B cell (primary cell): ENCODE data around the gene GPR15. TPM values are rescaled to one million over a fixed set of nuclear protein-coding genes. Genes with fewer than 3 reads are reported as not detected.

Experiments used
- ATAC-seq: fragments of 200-7000 bp; cut with Tn5 transposase; one replicate; pipeline ENCODE4 v1.10.0; 2021; ENCODE audit warnings: low read depth, mild to moderate bottlenecking, moderate number of reproducible peaks, moderate library complexity
- CTCF ChIA-PET: fragments of 350-600 bp; sonication (Branson Sonifier 250); formaldehyde crosslinking; loops from one replicate; lab custom pipeline; 2021; ENCODE audit warnings: antibody characterized with exemption, inconsistent platforms; lab: Charles Lee
- POLR2A ChIA-PET: fragments of 350-600 bp; sonication (Branson Sonifier 250); formaldehyde crosslinking; loops from one replicate; lab custom pipeline; 2021; ENCODE audit warnings: antibody characterized with exemption; lab: Charles Lee
- DNase-seq: peaks from one replicate; pipeline ENCODE4 v3.0.0; 2013
- H2AFZ ChIP-seq: 2 replicates; pipeline ENCODE4 v1.6.1; 2012; ENCODE audit warnings: mild to moderate bottlenecking, low read depth, low read length; ENCODE audit not compliant: insufficient read depth, poor library complexity, severe bottlenecking
- H3K27ac ChIP-seq, 2 donors: 1 replicate in 1 of 2; 2 replicates in 1 of 2; pipeline ENCODE4 v1.5.1; 2012 to 2013; ENCODE audit warnings: low read length in 2 of 2, mild to moderate bottlenecking in 2 of 2, moderate library complexity in 1 of 2
- H3K27me3 ChIP-seq, 4 experiments: fragments of 200-600 bp in 1 of 4; sonication (generic) in 1 of 4; replicated peaks in 1 of 4; 1 replicate in 2 of 4; 2 replicates in 2 of 4; pipeline versions ENCODE4 v1.6.1 to v1.7.0; 2013 to 2016; ENCODE audit warnings: low read length in 3 of 4, mild to moderate bottlenecking in 2 of 4, mixed read lengths in 1 of 4, moderate library complexity in 1 of 4; ENCODE audit not compliant: insufficient read depth in 4 of 4, control insufficient read depth in 3 of 4; ENCODE audit errors: control extremely low read depth in 1 of 4
- H3K36me3 ChIP-seq, 2 experiments: replicated peaks in 1 of 2; 1 replicate in 1 of 2; 2 replicates in 1 of 2; pipeline versions ENCODE4 v1.6.1 to v1.7.1; 2013; ENCODE audit warnings: low read length in 1 of 2; ENCODE audit not compliant: insufficient read depth in 2 of 2, control insufficient read depth in 1 of 2; ENCODE audit errors: control extremely low read depth in 1 of 2, extremely low read depth in 1 of 2
- H3K4me1 ChIP-seq, 2 donors: fragments of 200-600 bp in 1 of 2; sonication (generic) in 1 of 2; 1 replicate in 1 of 2; 2 replicates in 1 of 2; pipeline versions ENCODE4 v1.5.1 to v1.6.1; 2013 to 2017; ENCODE audit warnings: low read length in 2 of 2; ENCODE audit not compliant: control insufficient read depth in 2 of 2, insufficient read depth in 2 of 2
- H3K4me2 ChIP-seq: replicated peaks from 2 replicates; pipeline ENCODE3; 2012; ENCODE audit warnings: mild to moderate bottlenecking, low read depth, low read length; ENCODE audit not compliant: poor library complexity, severe bottlenecking
- H3K4me3 ChIP-seq, 5 experiments: fragments of 200-600 bp in 1 of 5; sonication (generic) in 1 of 5; 1 replicate in 3 of 5; 2 replicates in 2 of 5; pipeline versions ENCODE4 v1.5.1 to v1.7.0; 2011 to 2016; ENCODE audit warnings: low read length in 4 of 5, mild to moderate bottlenecking in 4 of 5, low read depth in 2 of 5, control low read depth in 1 of 5, moderate library complexity in 1 of 5; ENCODE audit not compliant: insufficient read depth in 1 of 5; ENCODE audit errors: control extremely low read depth in 1 of 5, extremely low read depth in 1 of 5
- H3K79me2 ChIP-seq: fragments of 200-600 bp; sonication (generic); one replicate; pipeline ENCODE4 v1.6.0; 2016; ENCODE audit warnings: low read length; ENCODE audit not compliant: control insufficient read depth, insufficient read depth
- H3K9ac ChIP-seq: fragments of 200-600 bp; sonication (generic); 2 replicates; pipeline ENCODE4 v1.6.1; 2017; ENCODE audit warnings: mild to moderate bottlenecking, low read length, moderate library complexity
- H3K9me3 ChIP-seq, 3 donors: one replicate each; pipeline versions ENCODE4 v1.6.1 to v1.7.1; 2013; ENCODE audit warnings: low read length in 2 of 3; ENCODE audit not compliant: control insufficient read depth in 2 of 3, insufficient read depth in 1 of 3; ENCODE audit errors: control extremely low read depth in 1 of 3
- H4K20me1 ChIP-seq: 2 replicates; pipeline ENCODE4 v1.6.0; 2012; ENCODE audit warnings: mild to moderate bottlenecking, low read length; ENCODE audit not compliant: insufficient read depth, control insufficient read depth, poor library complexity, severe bottlenecking
- H3K27ac Mint-ChIP-seq: one replicate; pipeline ENCODE4 v1.8.0; 2021; ENCODE audit warnings: mixed read lengths
- H3K27me3 Mint-ChIP-seq: one replicate; pipeline ENCODE4 v1.8.0; 2021; ENCODE audit warnings: mixed read lengths
- H3K4me1 Mint-ChIP-seq: one replicate; pipeline ENCODE4 v1.8.0; 2021; ENCODE audit warnings: mixed read lengths
- H3K4me3 Mint-ChIP-seq: one replicate; pipeline ENCODE4 v1.8.0; 2021; ENCODE audit warnings: mixed read lengths
- H3K9me3 Mint-ChIP-seq: one replicate; pipeline ENCODE4 v1.8.0; 2022; ENCODE audit warnings: mixed read lengths; ENCODE audit not compliant: insufficient read depth
- EZH2 ChIP-seq: IDR thresholded peaks from 2 replicates; pipeline ENCODE4 v1.6.1; 2012; ENCODE audit warnings: borderline replicate concordance, low read depth, mild to moderate bottlenecking, moderate library complexity, low read length; ENCODE audit not compliant: insufficient read depth, poor library complexity, severe bottlenecking
- WGBS: methylation state at CpG from one replicate; pipeline ENCODE4 v1.1.5; 2013; ENCODE audit warnings: missing lambda C conversion rate; ENCODE audit not compliant: insufficient coverage; 5-methylcytosine and 5-hydroxymethylcytosine counted together
- intact Hi-C: fragments of 100-400 bp; cut with micrococcal nuclease; formaldehyde crosslinking; loops from one replicate; pipeline ENCODE4 v1.10.0; 2022
- polyA plus RNA-seq: library from polyadenylated mRNA; depleted of rRNA; stranded (reverse); fragments of >200 nt; gene quantifications from 2 replicates; pipeline ENCODE4 v1.2.3, GENCODE V29; 2012
- total RNA-seq, 2 donors: library from RNA; stranded (reverse); fragments of 120-200 nt in 1 of 2; gene quantifications; 1 replicate in 1 of 2; 2 replicates in 1 of 2; pipeline versions ENCODE4 v1.2.3 to v1.2.4, GENCODE V29; 2013 to 2022
- TF ChIP-seq, protein P1 (sequence below): fragments of 200-600 bp; IDR thresholded peaks from one replicate; pipeline ENCODE4 v1.8.0; 2022; ENCODE audit warnings: antibody characterized with exemption, mild to moderate bottlenecking

The GPR15 gene
- total and polyA plus RNA-seq, 2 donors (not counting 1 experiment from before 2014, with no cell fraction given), result 6.4 to 6.5 TPM

DNA sequence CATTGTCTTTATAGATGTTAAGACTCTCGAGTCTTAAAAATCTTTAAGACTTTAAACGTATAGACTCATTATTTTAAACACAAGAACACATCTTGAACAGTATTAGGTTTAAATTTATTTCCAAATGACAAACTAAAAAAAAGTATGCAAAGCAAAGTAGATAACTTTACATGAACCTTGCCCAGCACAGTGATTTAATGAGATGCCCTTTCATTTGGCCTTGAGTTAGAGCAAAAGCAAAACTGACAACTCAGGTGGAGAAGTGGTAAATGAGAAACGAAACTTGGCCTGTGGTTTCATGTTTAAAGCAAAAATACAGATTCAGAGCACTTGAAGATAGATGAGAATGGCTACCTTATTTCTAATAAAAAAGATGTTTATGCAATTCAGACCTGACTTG is 8.6 kb downstream of the GPR15 start:
- H3K9me3 ChIP-seq, result no peaks in the 10 kb centered on the region
- peak overlapping the region in 1 of 2 donors; percentile 12 for H3K27ac ChIP-seq
- no peak overlapping the region for H3K9ac ChIP-seq
- ATAC-seq (peak; percentile 72), DNase-seq (peak; percentile 62)
- H3K36me3 ChIP-seq, result no peaks in the 10 kb centered on the region
- H3K79me2 ChIP-seq, result no peaks in the 10 kb centered on the region
- no peaks in the 10 kb centered on the region for H3K27me3 ChIP-seq
- peak overlapping the region; percentile 7 for H3K27ac Mint-ChIP-seq
- ChIA-PET CTCF (no interaction called here), POLR2A (no interaction called here)
- peaks cover 16% of the 10 kb centered on the region for H3K4me1 Mint-ChIP-seq
- peak overlapping the region; percentile 34 for H3K4me2 ChIP-seq
- H2AFZ ChIP-seq, result no peak overlapping the region
- H3K9me3 Mint-ChIP-seq, result no peaks in the 10 kb centered on the region
- TF ChIP-seq, protein P1, sequence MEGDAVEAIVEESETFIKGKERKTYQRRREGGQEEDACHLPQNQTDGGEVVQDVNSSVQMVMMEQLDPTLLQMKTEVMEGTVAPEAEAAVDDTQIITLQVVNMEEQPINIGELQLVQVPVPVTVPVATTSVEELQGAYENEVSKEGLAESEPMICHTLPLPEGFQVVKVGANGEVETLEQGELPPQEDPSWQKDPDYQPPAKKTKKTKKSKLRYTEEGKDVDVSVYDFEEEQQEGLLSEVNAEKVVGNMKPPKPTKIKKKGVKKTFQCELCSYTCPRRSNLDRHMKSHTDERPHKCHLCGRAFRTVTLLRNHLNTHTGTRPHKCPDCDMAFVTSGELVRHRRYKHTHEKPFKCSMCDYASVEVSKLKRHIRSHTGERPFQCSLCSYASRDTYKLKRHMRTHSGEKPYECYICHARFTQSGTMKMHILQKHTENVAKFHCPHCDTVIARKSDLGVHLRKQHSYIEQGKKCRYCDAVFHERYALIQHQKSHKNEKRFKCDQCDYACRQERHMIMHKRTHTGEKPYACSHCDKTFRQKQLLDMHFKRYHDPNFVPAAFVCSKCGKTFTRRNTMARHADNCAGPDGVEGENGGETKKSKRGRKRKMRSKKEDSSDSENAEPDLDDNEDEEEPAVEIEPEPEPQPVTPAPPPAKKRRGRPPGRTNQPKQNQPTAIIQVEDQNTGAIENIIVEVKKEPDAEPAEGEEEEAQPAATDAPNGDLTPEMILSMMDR, result no peak
- TF ChIP-seq EZH2, result no peak
- H3K27me3 Mint-ChIP-seq, result no peaks in the 10 kb centered on the region
- intact Hi-C loops, result loop anchor here (1.0 kb wide), 1 partner anchor 17 kb away; no protein-coding TSS in a partner anchor
- no CpG with 5 or more reads among the region's 3 CpGs for WGBS
- H3K4me1 ChIP-seq, result no peaks in the 10 kb centered on the region
- H3K4me3 ChIP-seq, result no peak overlapping the region
- peak overlapping the region; percentile 2 for H3K4me3 Mint-ChIP-seq
- H4K20me1 ChIP-seq, result no peaks in the 10 kb centered on the region

- ChIA-PET CTCF (interaction anchor here (1.2 kb wide), 1 partner anchor 16 kb away, joined by 3 read pairs; no protein-coding TSS in a partner anchor), POLR2A (no interaction called here)
- Mint-ChIP-seq H3K4me3 (no peak overlapping the region), H3K27ac (no peak overlapping the region), H3K27me3 (no peaks in the 10 kb centered on the region), H3K4me1 (peaks cover 13% of the 10 kb centered on the region), H3K9me3 (no peaks in the 10 kb centered on the region)
- intact Hi-C loops, result no loop called here
- TF ChIP-seq EZH2, result no peak
- TF ChIP-seq, protein P1, result no peak
- Histone ChIP-seq H3K27me3 (no peaks in the 10 kb centered on the region), H3K36me3 (no peaks in the 10 kb centered on the region), H3K4me1 (peaks cover 0 to 3% of the 10 kb centered on the region in 2 donors), H3K4me2 (no peak overlapping the region), H3K9me3 (no peaks in the 10 kb centered on the region), H4K20me1 (no peaks in the 10 kb centered on the region), H3K9ac (no peak overlapping the region), H3K27ac (no peak overlapping the region), H2AFZ (no peak overlapping the region), H3K4me3 (no peak overlapping the region), H3K79me2 (no peaks in the 10 kb centered on the region)
- no CpG with 5 or more reads among the region's 1 CpG for WGBS
- ATAC-seq (no peak), DNase-seq (no peak)
Observed at GRCh38 chr3:98541695-98542094, 9.9 kb downstream of the GPR15 start.
